Endothelial cell of umbilical vein (primary cell): Measurements from ENCODE around the gene ATAD2B. TPM values are rescaled to one million over a fixed set of nuclear protein-coding genes. Genes with fewer than 3 reads are reported as not detected.

Experiments
- BruUV-seq: library from RNA; stranded (reverse); fragments of 400-500 nt; replicated peaks from 2 replicates; lab custom pipeline; 2021; lab: Mats Ljungman, UMichigan
- CTCF ChIA-PET: fragments of 300-600, 350-600 bp; sonication (Branson Sonifier 250); formaldehyde crosslinking; loops from one replicate; lab custom pipeline; 2021; ENCODE audit warnings: antibody characterized with exemption, inconsistent platforms; lab: Charles Lee
- POLR2A ChIA-PET: fragments of 300-600, 350-600 bp; sonication (Branson Sonifier 250); formaldehyde crosslinking; loops from one replicate; lab custom pipeline; 2021; ENCODE audit warnings: antibody characterized with exemption, inconsistent platforms; lab: Charles Lee
- DNase-seq: peaks from one replicate; pipeline ENCODE4 v3.0.0-alpha.2; 2011; ENCODE audit warnings: low read depth, low spot score
- FAIRE-seq: peaks from 2 replicates; lab custom pipeline; 2011; peaks lifted over from hg19 to GRCh38; lab: Jason Lieb, UNC
- H2AFZ ChIP-seq: 2 replicates; pipeline ENCODE4 v1.6.0; 2012; ENCODE audit warnings: low read depth, low read length, control low read depth, inconsistent platforms
- H3K27ac ChIP-seq: 2 replicates; pipeline ENCODE4 v1.5.1; 2011; ENCODE audit warnings: low read depth, mild to moderate bottlenecking, control low read depth, low read length, moderate library complexity; ENCODE audit not compliant: insufficient read depth
- H3K27me3 ChIP-seq, 2 experiments: 2 replicates each; pipeline versions ENCODE4 v1.6.0 to v1.6.1; 2011; ENCODE audit warnings: low read length in 2 of 2, mixed read lengths in 1 of 2; ENCODE audit not compliant: control insufficient read depth in 2 of 2, insufficient read depth in 2 of 2
- H3K36me3 ChIP-seq, 2 experiments: 2 replicates in 1 of 2; 3 replicates in 1 of 2; pipeline ENCODE4 v1.5.1; 2011; ENCODE audit warnings: low read length in 2 of 2, mild to moderate bottlenecking in 1 of 2, moderate library complexity in 1 of 2; ENCODE audit not compliant: control insufficient read depth in 2 of 2, insufficient read depth in 2 of 2; ENCODE audit errors: extremely low read depth in 1 of 2
- H3K4me1 ChIP-seq: 3 replicates; pipeline ENCODE4 v1.5.1; 2011; ENCODE audit warnings: mild to moderate bottlenecking, low read length; ENCODE audit not compliant: control insufficient read depth, insufficient read depth; ENCODE audit errors: extremely low read depth
- H3K4me2 ChIP-seq: 2 replicates; pipeline ENCODE4 v1.6.1; 2011; ENCODE audit warnings: low read length, control low read depth, mixed read lengths; ENCODE audit not compliant: insufficient read depth
- H3K4me3 ChIP-seq, 3 experiments: fragments of 200-600 bp in 1 of 3; sonication (generic), shearing (Covaris generic) in 1 of 3; replicated peaks in 1 of 3; 2 replicates each; pipeline ENCODE4 v1.5.1; 2011 to 2016; ENCODE audit warnings: control low read depth in 3 of 3, low read length in 3 of 3, mild to moderate bottlenecking in 2 of 3, inconsistent platforms in 1 of 3, low read depth in 1 of 3, moderate library complexity in 1 of 3; ENCODE audit not compliant: insufficient read depth in 1 of 3
- H3K79me2 ChIP-seq: 2 replicates; pipeline ENCODE4 v1.6.0; 2012; ENCODE audit warnings: low read length, inconsistent platforms; ENCODE audit not compliant: control insufficient read depth, insufficient read depth
- H3K9ac ChIP-seq: replicated peaks from 2 replicates; pipeline ENCODE3; 2011; ENCODE audit warnings: low read length, control low read depth; ENCODE audit not compliant: insufficient read depth; ENCODE audit errors: extremely low read depth
- H3K9me1 ChIP-seq: replicated peaks from 3 replicates; pipeline ENCODE4 v1.6.0; 2011; ENCODE audit warnings: mild to moderate bottlenecking, low read length; ENCODE audit not compliant: control insufficient read depth, insufficient read depth; ENCODE audit errors: extremely low read depth
- H3K9me3 ChIP-seq: replicated peaks from 2 replicates; pipeline ENCODE4 v1.5.1; 2012; ENCODE audit warnings: low read length, inconsistent platforms; ENCODE audit not compliant: control insufficient read depth, insufficient read depth
- H4K20me1 ChIP-seq: replicated peaks from 2 replicates; pipeline ENCODE3; 2011; ENCODE audit warnings: mild to moderate bottlenecking, low read length; ENCODE audit not compliant: control insufficient read depth, insufficient read depth; ENCODE audit errors: extremely low read depth
- EZH2 ChIP-seq: IDR thresholded peaks from 2 replicates; pipeline ENCODE4 v1.6.1; 2012; ENCODE audit warnings: borderline replicate concordance, low read depth, mild to moderate bottlenecking, moderate library complexity, low read length, inconsistent platforms; ENCODE audit not compliant: severe bottlenecking
- FOS ChIP-seq: IDR thresholded peaks from 2 replicates; pipeline ENCODE4 v1.6.1; 2011; ENCODE audit warnings: mild to moderate bottlenecking, low read length, moderate library complexity, borderline replicate concordance; ENCODE audit not compliant: insufficient read depth
- GATA2 ChIP-seq: IDR thresholded peaks from 2 replicates; pipeline ENCODE4 v1.7.0; 2011; ENCODE audit warnings: low read depth, mild to moderate bottlenecking, moderate library complexity, mixed read lengths, low read length; ENCODE audit not compliant: insufficient read length, insufficient read depth
- JUN ChIP-seq: IDR thresholded peaks from 2 replicates; pipeline ENCODE4 v1.6.1; 2011; ENCODE audit warnings: borderline replicate concordance, low read depth; ENCODE audit not compliant: insufficient read length, insufficient read depth
- MYC ChIP-seq: IDR thresholded peaks from one replicate; pipeline ENCODE4 v1.6.1; 2011; ENCODE audit warnings: mild to moderate bottlenecking, low read depth, low read length
- POLR2A ChIP-seq: IDR thresholded peaks from 2 replicates; pipeline ENCODE4 v1.6.1; 2012; ENCODE audit warnings: low read depth, mild to moderate bottlenecking, control low read depth, low read length
- dilution Hi-C: fragments of 300-500 bp; cut with MboI; formaldehyde crosslinking; loops from one replicate; pipeline ENCODE4 v1.15.0; 2019; ENCODE audit warnings: low sequenced_read_pairs; ENCODE audit not compliant: extremely low pct_ligation_motif_present
- intact Hi-C: fragments of 100-400 bp; cut with micrococcal nuclease; formaldehyde crosslinking; loops from one replicate; pipeline ENCODE4 v1.10.0; 2022
- polyA plus RNA-seq, 4 experiments: library from polyadenylated mRNA; depleted of rRNA in 3 of 4; stranded (reverse) in 3 of 4; unstranded in 1 of 4; fragments of >200 nt; gene quantifications; 2 replicates each; pipeline versions ENCODE4 v1.2.1 to v1.2.3, GENCODE V29; 2011 to 2012; ENCODE audit warnings: missing spikeins in 1 of 4
- total RNA-seq: library from RNA; stranded (reverse); gene quantifications from 2 replicates; pipeline ENCODE4 v1.2.3, GENCODE V29; 2021
- TF ChIP-seq, protein P1 (sequence below): IDR thresholded peaks from 2 replicates; pipeline ENCODE4 v1.6.1; 2011; ENCODE audit not compliant: insufficient read depth, insufficient read length

The ATAD2B gene
- total and polyA plus RNA-seq, 2 donors (not counting 3 experiments of a cell fraction or from before 2014, with no cell fraction given) = 2.5 to 19.1 TPM

DNA sequence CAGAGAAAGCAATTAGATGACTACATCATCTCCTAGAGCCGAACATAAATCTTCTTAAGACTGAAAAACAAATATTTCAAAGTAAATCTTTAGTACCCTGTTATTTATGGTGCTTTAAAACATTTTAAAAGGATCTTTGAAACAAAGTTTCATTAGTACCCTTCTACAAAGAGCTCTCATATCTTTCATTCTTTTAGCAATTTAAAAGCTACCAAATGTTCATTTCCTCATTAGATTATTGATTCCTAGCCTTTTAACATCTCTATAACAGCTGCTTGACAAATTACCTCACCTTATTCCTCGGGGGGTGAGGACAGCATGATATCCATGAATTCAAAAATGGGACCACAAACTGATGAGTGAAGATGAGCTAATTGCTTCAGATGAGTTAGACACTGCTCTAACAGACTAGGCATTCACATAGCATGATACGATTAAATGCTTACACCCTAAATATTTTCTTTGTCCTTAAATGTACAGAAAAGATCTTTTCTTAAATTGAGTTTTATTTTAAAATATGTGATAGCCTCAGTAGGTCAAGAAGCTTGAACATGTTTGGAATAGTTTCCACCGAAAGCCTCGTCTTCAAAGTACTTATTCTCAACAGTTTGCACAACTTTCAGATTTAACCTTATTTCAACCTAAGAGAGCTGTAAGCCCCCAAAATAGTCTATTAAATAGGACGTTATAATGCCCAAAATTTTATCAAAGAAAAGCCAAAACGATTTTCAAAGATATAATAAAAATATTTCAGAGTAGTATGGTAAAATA, 2.1 kb downstream of the ATAD2B start:
- peak overlapping the region; percentile 95 for H3K4me2 ChIP-seq
- intact Hi-C loops = loop anchor here (10.0 kb wide), 1 partner anchor 440 kb away; the partner anchor contains the start of gene ITSN2
- peaks cover 9% of the 10 kb centered on the region for H4K20me1 ChIP-seq
- peaks cover 23% of the 10 kb centered on the region for H3K4me1 ChIP-seq
- no peaks in the 10 kb centered on the region for H3K9me1 ChIP-seq
- DNase-seq (peak; percentile 12), FAIRE-seq (no peak)
- no peak overlapping the region for H3K9ac ChIP-seq
- H3K4me3 ChIP-seq = peak overlapping the region in 1 of 3 experiments; percentile 78
- dilution Hi-C loops = no loop called here
- TF ChIP-seq POLR2A (no peak), GATA2 (no peak), FOS (no peak), MYC (no peak), JUN (no peak), EZH2 (no peak)
- TF ChIP-seq, protein P1, sequence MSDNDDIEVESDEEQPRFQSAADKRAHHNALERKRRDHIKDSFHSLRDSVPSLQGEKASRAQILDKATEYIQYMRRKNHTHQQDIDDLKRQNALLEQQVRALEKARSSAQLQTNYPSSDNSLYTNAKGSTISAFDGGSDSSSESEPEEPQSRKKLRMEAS = no peak
- H2AFZ ChIP-seq = no peak overlapping the region
- no peak overlapping the region for H3K27ac ChIP-seq
- H3K9me3 ChIP-seq = no peaks in the 10 kb centered on the region
- CTCF ChIA-PET = interaction anchor here (0.7 to 4.8 kb wide), 8 partner anchors 11 to 159 kb away, joined by 3 to 68 read pairs (median 3); partner anchors contain the start of gene TP53I3
- POLR2A ChIA-PET = interaction anchor here (0.6 kb wide), 1 partner anchor 9 kb away, joined by 3 read pairs; no protein-coding TSS in a partner anchor
- peaks cover 67% of the 10 kb centered on the region for H3K79me2 ChIP-seq
- H3K27me3 ChIP-seq = no peaks in the 10 kb centered on the region
- BruUV-seq = no TSS peak
- no peaks in the 10 kb centered on the region for H3K36me3 ChIP-seq
